Skeletal muscle tissue (tissue), 4 donors: ENCODE results near the gene WBP2NL. TPM values are rescaled to one million over a fixed set of nuclear protein-coding genes. Genes with fewer than 3 reads are reported as not detected.

ENCODE experiments used
- H3K27ac ChIP-seq: one replicate; pipeline ENCODE4 v1.7.0; 2013; ENCODE audit warnings: mild to moderate bottlenecking, low read depth, low read length, inconsistent platforms
- H3K27me3 ChIP-seq, 3 donors: one replicate each; pipeline ENCODE4 v1.7.0; 2013; ENCODE audit warnings: low read length in 3 of 3; ENCODE audit not compliant: control insufficient read depth in 3 of 3, insufficient read depth in 3 of 3
- H3K36me3 ChIP-seq, 3 donors: one replicate each; pipeline ENCODE4 v1.7.0; 2013; ENCODE audit warnings: low read length in 3 of 3; ENCODE audit not compliant: control insufficient read depth in 3 of 3, insufficient read depth in 3 of 3
- H3K4me1 ChIP-seq, 3 donors: one replicate each; pipeline ENCODE4 v1.7.0; 2013; ENCODE audit warnings: low read length in 3 of 3, mild to moderate bottlenecking in 3 of 3; ENCODE audit not compliant: control insufficient read depth in 3 of 3, insufficient read depth in 3 of 3
- H3K4me3 ChIP-seq, 3 donors: one replicate each; pipeline ENCODE4 v1.7.0; 2013; ENCODE audit warnings: low read length in 3 of 3
- H3K9ac ChIP-seq, 3 donors: one replicate each; pipeline ENCODE4 v1.7.0; 2013; ENCODE audit warnings: low read length in 3 of 3, mild to moderate bottlenecking in 3 of 3, moderate library complexity in 2 of 3, low read depth in 1 of 3
- H3K9me3 ChIP-seq, 3 donors: one replicate each; pipeline ENCODE4 v1.7.0; 2013; ENCODE audit warnings: low read length in 3 of 3; ENCODE audit not compliant: control insufficient read depth in 3 of 3
- total RNA-seq: library from RNA; depleted of rRNA; stranded (reverse); fragments of >200 nt; gene quantifications from one replicate; pipeline ENCODE4 v1.2.3, GENCODE V29; 2014
- donor health status: Osteomylitis.

Gene WBP2NL
- total RNA-seq, 1 donor from 2014 or later, result 1.6 TPM

- no peaks in the 10 kb centered on the region for H3K4me1 ChIP-seq
- no peak overlapping the region for H3K4me3 ChIP-seq
- H3K9ac ChIP-seq, result no peak overlapping the region
Observed at GRCh38 chr22:41966607-41967240, 31.9 kb upstream of the WBP2NL start.

GRCh38 chr22:41968601-41969000 is 30.0 kb upstream of the WBP2NL start:
- no peak overlapping the region for H3K27ac ChIP-seq
- H3K36me3 ChIP-seq, result no peaks in the 10 kb centered on the region
- H3K9me3 ChIP-seq, result no peaks in the 10 kb centered on the region
- H3K27me3 ChIP-seq, result peaks cover 25 to 35% (median 31%) of the 10 kb centered on the region in 3 donors
- H3K4me1 ChIP-seq, result no peaks in the 10 kb centered on the region
- no peak overlapping the region for H3K9ac ChIP-seq
- no peak overlapping the region for H3K4me3 ChIP-seq

More at GRCh38 chr22:41966607-41967240, 31.9 kb upstream of the WBP2NL start:
- Histone ChIP-seq H3K9me3 (no peaks in the 10 kb centered on the region), H3K27ac (no peak overlapping the region), H3K27me3 (peaks cover 11 to 25% (median 17%) of the 10 kb centered on the region in 3 donors), H3K36me3 (no peaks in the 10 kb centered on the region)

DNA sequence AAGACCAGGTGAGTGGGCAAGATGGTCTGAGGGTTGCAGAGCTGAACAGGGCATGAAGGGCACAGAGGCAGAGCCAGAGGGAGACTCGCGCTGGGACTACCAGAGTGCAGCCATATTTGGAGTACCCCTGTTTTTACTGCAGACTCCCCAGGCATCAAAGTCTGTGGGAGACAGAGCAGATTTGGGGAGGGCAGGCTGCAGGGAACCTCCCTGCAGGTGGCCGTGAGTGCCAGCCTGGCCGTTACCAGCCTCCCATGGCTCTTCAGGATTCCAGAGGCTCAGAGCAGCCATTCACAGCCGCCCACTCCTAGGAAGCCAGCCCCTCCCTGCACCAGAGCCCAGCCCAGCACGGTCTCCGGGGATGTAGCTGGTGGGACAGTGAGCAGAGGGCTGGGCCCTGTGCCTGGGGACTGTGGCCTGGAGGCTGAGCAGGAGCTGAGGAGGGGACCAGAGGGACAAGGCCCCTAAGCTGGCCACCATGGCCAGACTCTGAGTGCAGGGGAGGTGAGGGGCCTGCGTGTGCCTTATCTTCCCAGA is 29.4 kb upstream of the WBP2NL start, which contains the start of gene SEPTIN3:
SEPTIN3 (plus strand) TSS at position 334 of the 537 bp plus-strand sequence. CDS start 2,050 bp downstream, outside the sequence.
- H3K27ac ChIP-seq, result no peak within 1 kb of the TSS
- no peak within 1 kb of the TSS for H3K4me3 ChIP-seq
- H3K27me3 ChIP-seq, result peaks cover 27 to 34% (median 31%) of the 10 kb centered on the region in 3 donors
- no peaks in the 10 kb centered on the region for H3K36me3 ChIP-seq
- no peaks in the 10 kb centered on the region for H3K9me3 ChIP-seq
- no peaks in the 10 kb centered on the region for H3K4me1 ChIP-seq
- no peak within 1 kb of the TSS for H3K9ac ChIP-seq

DNA sequence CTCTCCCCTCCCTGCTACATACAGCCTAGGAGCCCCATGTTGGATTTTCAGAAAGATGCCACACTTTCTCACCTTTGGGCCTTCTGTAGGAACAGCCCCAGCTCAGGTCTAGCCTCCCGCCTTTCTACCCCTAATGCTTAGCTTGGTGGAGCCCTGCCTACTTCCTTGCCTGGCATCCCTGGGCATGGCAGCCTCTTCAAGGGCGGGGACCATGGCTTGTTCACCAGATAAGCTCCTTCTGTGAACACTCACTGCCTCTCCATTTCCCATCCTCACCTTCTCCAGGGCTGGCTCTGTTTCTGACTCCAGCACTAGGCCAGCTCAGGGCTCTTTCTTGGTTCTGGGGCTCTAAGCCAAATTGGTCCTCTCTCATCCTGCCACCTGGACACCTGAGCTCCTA is 28.0 kb upstream of the WBP2NL start:
- no peak overlapping the region for H3K4me3 ChIP-seq
- H3K36me3 ChIP-seq, result no peaks in the 10 kb centered on the region
- peaks cover 35 to 36% (median 35%) of the 10 kb centered on the region in 3 donors for H3K27me3 ChIP-seq
- no peaks in the 10 kb centered on the region for H3K9me3 ChIP-seq
- no peak overlapping the region for H3K9ac ChIP-seq
- H3K27ac ChIP-seq, result no peak overlapping the region
- H3K4me1 ChIP-seq, result no peaks in the 10 kb centered on the region

- H3K9me3 ChIP-seq, result no peaks in the 10 kb centered on the region
- peaks cover 0 to 4% (median 2%) of the 10 kb centered on the region in 3 donors for H3K4me1 ChIP-seq
- no peak overlapping the region for H3K4me3 ChIP-seq
- no peaks in the 10 kb centered on the region for H3K36me3 ChIP-seq
- H3K27ac ChIP-seq, result no peak overlapping the region
- peaks cover 43 to 44% (median 43%) of the 10 kb centered on the region in 3 donors for H3K27me3 ChIP-seq
- no peak overlapping the region for H3K9ac ChIP-seq
Observed at GRCh38 chr22:41971431-41971830, 27.2 kb upstream of the WBP2NL start.

DNA sequence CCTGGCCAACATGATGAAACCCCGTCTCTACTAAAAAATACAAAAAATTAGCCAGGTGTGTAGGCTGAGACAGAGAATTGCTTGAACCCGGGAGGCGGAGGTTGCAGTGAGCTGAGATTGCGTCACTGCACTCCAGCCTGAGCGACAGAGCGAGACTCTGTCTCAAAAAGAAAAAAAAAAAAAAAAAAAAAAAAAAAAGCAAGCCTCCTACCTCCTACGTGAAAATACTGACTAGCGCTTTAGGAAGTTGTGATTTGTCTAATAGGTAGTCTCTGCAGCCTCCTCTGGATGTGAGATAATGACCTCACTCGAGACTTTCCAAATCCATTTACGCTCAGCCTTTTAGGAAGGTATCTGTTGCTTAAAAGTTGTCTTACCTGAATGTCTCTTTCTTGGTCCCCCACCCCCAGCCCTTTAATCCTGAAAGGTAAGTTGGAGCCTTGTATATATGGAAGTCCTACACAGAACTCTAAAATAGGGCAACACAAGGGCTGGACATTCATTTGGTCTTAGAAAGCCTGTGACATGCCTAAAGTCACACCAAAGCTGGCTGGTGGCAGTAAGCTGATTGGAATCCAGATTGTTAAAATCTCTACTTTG is 23.8 kb upstream of the WBP2NL start:
- Histone ChIP-seq H3K9me3 (no peaks in the 10 kb centered on the region), H3K9ac (no peak overlapping the region), H3K36me3 (no peaks in the 10 kb centered on the region), H3K27me3 (peaks cover 49 to 71% (median 61%) of the 10 kb centered on the region in 3 donors), H3K27ac (no peak overlapping the region), H3K4me1 (peaks cover 3 to 10% (median 7%) of the 10 kb centered on the region in 3 donors), H3K4me3 (no peak overlapping the region)

- no peaks in the 10 kb centered on the region for H3K36me3 ChIP-seq
- H3K27me3 ChIP-seq, result peaks cover 49 to 67% (median 59%) of the 10 kb centered on the region in 3 donors
- no peak overlapping the region for H3K27ac ChIP-seq
- H3K4me3 ChIP-seq, result no peak overlapping the region
- H3K9ac ChIP-seq, result no peak overlapping the region
- H3K9me3 ChIP-seq, result no peaks in the 10 kb centered on the region
- H3K4me1 ChIP-seq, result peaks cover 3 to 10% (median 7%) of the 10 kb centered on the region in 3 donors
Observed at GRCh38 chr22:41975299-41976069, 23.1 kb upstream of the WBP2NL start.

DNA sequence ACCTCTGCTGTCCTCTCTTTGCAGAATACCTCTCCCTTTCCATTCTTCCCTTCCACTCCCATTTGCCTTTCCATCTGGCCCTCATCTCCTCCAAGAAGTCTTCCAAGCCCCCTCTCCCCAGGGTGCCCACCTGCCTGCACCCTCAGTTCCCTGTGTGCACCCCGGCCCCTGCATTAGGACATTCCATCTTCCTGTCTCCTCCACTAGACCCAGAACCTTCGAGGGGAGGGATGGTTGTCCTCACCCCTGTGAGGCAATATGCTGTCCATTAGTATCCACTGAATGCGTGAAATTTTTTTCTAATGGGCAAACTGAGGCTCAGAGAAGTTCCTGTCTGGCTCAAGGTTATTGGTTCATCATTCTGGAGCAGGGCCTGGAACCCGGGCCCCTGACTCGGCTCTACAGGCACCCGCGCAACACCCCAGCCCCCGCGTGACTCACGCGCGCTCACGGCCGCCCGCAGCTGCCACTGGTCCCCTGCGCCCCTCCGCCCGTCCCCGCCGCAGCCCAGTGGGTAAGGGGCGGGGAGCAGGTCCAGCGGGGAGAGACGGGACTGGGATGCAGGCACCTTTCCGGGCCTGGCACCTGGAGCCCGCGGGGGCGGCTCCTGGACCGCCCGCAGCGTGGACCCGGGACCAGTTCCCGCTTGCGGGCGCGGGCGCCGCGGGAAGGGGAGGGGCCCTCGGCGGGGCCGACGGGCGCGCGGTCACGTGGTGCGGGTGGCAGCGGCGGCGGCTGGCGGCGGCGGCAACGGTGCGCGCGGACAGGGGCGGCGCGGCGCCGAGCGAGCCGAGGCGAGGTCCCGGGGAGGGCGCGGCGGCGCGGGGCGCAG is 22.3 kb upstream of the WBP2NL start:
- Histone ChIP-seq H3K9ac (no peak overlapping the region), H3K4me1 (peaks cover 3 to 10% (median 7%) of the 10 kb centered on the region in 3 donors), H3K4me3 (peak overlapping the region in 1 of 3 donors; percentile 46), H3K27ac (no peak overlapping the region), H3K36me3 (no peaks in the 10 kb centered on the region), H3K9me3 (no peaks in the 10 kb centered on the region), H3K27me3 (peaks cover 41 to 59% (median 55%) of the 10 kb centered on the region in 3 donors)

DNA sequence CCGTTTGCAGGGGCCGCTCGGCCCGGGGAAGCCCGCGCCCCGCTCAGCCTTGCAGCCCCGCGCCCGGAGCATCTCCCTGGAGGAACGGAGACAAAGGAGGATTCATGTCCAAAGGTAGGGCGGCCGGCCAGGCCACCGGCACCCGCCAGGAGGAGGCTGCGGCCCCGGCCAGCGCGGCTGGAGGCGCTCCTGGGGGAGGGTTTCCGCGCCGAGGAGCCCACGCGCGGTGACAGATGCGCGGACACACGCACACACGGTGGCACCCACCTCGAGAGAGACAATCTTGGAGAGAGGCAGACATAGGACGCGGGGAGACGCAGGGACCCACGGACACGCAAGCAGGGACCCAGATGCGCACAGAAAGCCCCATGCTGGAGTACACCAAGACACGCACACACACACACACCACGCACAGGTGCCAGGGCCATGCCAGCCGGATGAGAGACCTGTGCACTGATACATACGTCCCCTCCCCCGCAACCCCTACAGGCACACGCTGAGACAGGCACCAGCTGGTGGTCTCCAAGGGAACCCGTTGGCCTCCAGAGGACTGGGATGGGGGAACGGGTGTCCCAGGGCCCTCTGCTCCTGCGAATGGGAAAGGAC is 21.5 kb upstream of the WBP2NL start:
- peaks cover 3 to 10% (median 7%) of the 10 kb centered on the region in 3 donors for H3K4me1 ChIP-seq
- no peak overlapping the region for H3K27ac ChIP-seq
- no peaks in the 10 kb centered on the region for H3K9me3 ChIP-seq
- no peak overlapping the region for H3K9ac ChIP-seq
- no peaks in the 10 kb centered on the region for H3K36me3 ChIP-seq
- H3K27me3 ChIP-seq, result peaks cover 34 to 51% (median 47%) of the 10 kb centered on the region in 3 donors
- H3K4me3 ChIP-seq, result peak overlapping the region in 2 of 3 donors; percentile 52 to 60
